CD4-positive, alpha-beta T cell treated with Interferon gamma for 1 hour (primary cell): ENCODE data around the gene KRTAP10-11.
"Not testable (repeated sequence)": the region's sequence is repeated elsewhere in the genome, so short reads cannot be mapped to it uniquely, and the experiment has no call there.

Experiments used
- DNase-seq: peaks from one replicate; pipeline ENCODE4 v3.0.0-alpha.2; 2020

The KRTAP10-11 gene, protein sequence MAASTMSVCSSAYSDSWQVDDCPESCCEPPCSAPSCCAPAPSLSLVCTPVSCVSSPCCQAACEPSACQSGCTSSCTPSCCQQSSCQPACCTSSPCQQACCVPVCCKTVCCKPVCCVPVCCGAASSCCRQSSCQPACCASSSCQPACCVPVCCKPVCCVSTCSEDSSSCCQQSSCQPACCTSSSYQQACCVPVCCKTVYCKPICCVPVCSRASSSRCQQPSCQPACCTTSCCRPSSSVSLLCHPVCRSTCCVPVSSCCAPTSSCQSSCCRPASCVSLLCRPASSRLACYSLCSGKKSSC

DNA sequence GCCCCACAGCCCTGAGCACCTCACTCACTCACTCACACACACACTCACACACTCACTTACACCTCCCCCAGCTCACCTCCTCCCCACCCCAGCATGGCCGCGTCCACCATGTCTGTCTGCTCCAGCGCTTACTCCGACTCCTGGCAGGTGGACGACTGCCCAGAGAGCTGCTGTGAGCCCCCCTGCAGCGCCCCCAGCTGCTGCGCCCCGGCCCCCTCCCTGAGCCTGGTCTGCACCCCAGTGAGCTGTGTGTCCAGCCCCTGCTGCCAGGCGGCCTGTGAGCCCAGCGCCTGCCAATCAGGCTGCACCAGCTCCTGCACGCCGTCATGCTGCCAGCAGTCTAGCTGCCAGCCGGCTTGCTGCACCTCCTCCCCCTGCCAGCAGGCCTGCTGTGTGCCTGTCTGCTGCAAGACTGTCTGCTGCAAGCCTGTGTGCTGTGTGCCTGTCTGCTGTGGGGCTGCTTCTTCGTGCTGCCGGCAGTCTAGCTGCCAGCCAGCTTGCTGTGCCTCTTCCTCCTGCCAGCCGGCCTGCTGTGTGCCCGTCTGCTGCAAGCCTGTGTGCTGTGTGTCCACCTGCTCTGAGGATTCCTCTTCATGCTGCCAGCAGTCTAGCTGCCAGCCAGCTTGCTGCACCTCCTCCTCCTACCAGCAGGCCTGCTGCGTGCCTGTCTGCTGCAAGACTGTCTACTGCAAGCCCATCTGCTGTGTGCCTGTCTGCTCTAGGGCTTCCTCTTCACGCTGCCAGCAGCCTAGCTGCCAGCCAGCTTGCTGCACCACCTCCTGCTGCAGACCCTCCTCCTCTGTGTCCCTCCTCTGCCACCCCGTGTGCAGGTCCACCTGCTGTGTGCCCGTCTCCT lies at the start of gene KRTAP10-11:
TSS of gene KRTAP10-11 (plus strand) at position 49 of the 856 bp plus-strand sequence. CDS start at position 94, 45 bp downstream.
- DNase-seq: not testable (repeated sequence)

DNA sequence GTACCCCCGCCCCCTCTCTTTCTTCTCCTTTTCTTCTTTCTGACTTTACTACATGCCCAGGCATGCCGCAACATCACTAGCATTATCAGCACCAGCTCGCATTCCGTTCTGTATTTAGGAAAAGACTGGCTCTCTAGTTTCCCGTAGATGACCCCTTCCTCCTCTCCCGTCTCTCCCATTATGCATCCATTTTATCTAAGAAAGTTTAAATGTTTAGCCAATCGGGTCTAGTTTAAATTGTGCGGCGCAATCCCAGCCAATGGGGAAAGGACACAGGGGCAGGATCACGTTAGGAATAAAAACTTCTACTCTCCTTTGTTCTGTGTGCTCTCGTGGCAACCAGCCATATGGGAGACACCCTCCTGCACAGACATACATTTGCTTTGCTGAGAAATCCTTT lies 48.2 kb upstream of the KRTAP10-11 start:
- no peak for DNase-seq

DNA sequence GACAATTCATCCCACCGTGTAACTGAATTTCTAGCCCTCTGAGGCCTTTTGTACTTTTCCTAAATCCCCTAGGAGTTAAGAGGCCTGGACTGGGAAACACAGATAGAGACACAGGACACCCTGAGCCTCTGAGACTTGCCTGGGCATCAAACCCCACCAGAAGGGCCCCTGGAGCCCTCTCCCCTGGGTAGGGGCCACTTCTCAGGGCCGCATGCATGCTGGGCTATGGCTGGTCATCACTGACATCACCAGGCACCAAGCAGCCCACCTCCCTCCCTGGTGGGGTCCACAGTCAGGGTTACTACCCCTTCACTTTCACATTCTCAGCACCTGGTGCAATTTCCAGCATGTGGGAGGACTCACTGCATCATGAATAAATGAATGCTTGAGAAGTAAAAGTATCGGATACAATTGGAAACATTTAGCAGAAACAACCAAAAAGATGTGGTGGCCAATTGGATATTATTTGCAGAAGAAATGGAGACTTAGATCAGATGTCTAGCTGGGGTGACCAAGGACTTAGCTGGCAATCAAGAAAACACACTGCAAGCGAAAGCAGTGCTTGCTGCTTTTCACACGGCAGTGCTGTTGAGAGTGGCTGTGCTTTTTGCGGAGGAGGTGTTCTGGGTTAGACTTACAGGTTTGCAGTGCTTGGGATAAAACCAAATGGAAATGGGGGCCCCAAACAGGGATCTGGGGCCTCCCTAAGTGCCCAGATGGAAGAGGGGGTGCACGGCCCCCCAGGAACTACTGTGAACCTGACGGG lies 46.8 kb upstream of the KRTAP10-11 start:
- no peak for DNase-seq

DNA sequence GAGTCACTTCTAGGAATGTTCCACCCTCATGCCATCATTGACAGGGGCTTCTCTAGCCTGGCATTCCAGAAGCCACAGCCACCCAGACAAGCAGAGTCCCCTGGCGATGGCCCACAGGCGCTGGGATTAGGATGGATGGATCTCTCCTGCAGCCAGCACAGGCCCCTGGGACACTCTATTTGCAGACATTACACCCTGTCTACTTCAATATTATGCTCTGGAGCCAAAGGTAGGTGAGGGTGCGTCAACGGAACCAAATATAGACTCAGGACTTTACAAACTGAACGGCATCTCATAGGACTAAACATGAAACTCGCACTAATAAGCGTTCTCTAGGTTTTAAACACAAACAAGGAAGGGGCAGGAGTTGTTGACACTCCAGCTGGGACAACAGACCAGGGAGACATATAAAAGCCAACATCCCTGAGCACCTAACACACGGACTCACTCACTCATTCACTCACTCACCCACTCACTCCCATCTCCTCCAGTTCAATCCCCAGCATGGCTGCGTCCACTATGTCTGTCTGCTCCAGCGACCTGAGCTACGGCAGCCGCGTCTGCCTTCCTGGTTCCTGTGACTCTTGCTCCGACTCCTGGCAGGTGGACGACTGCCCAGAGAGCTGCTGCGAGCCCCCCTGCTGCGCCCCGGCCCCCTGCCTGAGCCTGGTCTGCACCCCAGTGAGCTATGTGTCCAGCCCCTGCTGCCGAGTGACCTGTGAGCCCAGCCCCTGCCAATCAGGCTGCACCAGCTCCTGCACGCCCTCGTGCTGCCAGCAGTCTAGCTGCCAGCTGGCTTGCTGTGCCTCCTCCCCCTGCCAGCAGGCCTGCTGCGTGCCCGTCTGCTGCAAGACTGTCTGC lies 45.9 kb upstream of the KRTAP10-11 start, which contains the start of gene KRTAP10-7:
TSS of gene KRTAP10-7 (plus strand) at position 480 of the 861 bp plus-strand sequence. CDS start at position 505, 25 bp downstream.
- not testable (repeated sequence) for DNase-seq

DNA sequence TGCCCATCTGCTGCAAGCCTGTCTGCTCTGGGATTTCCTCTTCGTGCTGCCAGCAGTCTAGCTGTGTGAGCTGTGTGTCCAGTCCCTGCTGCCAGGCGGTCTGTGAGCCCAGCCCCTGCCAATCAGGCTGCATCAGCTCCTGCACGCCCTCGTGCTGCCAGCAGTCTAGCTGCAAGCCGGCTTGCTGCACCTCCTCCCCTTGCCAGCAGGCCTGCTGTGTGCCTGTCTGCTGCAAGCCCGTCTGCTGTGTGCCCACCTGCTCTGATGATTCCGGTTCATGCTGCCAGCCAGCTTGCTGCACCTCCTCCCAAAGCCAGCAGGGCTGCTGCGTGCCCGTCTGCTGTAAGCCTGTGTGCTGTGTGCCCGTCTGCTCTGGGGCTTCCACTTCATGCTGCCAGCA lies 45.1 kb upstream of the KRTAP10-11 start:
- not testable (repeated sequence) for DNase-seq

DNA sequence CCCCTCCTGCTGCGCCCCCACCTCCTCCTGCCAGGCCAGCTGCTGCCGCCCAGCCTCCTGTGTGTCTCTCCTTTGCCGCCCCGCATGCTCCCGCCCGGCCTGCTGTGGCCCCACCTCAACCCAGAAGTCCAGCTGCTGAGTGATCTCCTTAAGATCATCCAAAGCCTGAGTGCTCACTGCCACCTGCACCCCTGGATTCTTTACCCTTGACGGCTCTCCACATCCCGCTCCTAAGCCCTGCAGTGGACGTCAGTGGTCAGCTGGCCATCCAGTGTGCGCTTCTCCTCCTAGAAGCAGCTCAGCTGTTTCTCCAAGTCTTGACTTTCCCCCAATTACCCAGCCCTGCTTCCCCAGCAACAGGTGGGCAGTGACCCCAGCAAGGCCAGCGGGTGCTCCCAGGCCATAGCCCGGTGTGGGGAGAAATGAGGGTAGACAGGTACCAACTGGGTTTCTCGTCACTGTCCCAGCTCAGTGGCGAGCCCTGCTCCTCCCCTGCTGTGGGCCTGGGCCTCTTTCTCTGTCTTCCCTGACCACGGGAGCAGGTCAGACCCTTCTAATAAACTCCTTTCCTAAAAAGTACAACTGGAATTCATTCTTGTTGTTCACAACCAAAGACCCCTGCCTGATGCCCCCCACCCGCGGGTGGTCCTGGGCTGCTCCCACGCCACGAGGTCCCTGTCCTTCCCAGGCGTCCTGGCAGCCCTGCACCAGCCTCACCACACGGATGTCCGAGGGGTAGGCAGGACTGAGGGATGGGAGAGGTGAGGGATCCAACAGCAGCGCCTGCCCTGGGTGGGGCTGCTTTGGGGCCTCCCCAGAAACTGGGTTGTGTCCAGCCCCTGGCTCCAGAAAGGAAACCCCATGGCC lies 44.4 kb upstream of the KRTAP10-11 start:
- DNase-seq: no peak

DNA sequence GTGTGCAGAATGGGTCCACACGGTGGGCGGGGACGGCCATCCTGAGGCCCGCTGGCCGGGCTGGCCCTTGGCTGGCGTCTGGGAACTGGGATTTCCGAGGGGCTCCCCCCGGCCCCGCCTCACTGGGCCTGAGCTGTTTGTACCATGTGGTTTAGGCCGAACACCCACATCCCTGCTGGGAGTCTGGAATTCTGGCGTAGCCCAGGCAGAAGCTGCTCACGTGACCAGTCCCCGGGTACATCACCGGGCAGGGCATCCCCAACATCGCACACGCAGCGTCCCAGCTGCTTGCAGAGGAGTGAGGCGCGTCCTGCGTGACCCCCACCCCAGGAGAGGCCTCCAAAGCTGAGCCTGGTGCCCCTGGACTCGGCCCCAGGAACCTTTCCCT lies 43.8 kb upstream of the KRTAP10-11 start:
- no peak for DNase-seq

DNA sequence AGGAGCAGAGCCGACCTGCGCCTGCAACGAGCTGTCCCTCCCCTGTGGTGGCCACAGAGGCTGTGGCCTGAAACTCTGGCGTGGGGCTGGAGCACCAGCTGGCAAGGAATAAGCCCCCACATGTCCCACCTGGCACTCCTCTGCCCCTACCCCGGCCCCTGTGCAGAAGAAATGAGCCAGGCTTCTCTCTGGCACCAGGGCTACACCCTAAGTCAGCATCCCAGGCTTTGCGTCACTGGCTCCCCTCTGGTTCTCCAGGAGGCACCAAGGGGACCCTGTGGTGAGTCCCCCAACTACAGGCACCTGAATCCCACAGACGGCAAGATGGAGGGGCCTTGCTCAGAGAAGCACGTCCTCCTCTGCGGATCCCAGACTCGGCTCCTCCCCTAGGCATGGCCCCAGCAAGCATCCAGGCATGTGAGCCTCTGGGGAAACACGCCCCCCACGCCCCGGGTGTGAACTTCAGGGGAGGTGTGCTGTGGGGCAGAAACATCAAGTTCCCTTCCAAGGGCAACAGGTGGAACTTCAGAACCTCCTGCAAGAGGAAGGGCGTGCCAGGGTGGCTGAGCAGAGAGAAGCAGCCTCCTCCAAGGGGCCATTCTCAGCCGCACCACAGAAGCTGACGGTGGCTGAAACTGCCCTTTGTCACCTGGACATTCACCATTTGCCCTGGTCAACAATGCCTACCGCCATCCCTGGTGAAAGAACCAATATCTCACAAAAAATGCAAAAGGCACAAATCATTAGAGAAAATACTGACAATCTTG lies 42.9 kb upstream of the KRTAP10-11 start:
- no peak for DNase-seq

DNA sequence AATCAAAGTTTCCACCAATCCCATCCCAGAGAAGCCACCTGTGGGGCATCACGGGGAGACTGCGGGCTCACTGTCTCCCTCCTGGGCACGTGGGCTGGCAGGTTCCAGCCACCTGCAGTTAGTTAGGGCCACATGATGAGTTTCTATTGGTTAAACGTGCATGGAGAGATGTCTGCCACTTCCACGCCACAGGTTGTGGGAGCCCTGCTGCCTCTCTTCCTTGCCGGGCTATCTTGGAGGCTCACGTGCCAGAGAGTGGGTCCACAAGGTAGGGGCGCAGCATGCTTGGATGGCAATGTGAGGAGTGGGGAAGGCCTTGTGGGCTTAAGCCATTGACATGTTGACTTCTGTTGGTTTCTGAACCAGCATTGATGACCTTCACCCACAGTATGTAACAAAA lies 42.3 kb upstream of the KRTAP10-11 start:
- no peak for DNase-seq

DNA sequence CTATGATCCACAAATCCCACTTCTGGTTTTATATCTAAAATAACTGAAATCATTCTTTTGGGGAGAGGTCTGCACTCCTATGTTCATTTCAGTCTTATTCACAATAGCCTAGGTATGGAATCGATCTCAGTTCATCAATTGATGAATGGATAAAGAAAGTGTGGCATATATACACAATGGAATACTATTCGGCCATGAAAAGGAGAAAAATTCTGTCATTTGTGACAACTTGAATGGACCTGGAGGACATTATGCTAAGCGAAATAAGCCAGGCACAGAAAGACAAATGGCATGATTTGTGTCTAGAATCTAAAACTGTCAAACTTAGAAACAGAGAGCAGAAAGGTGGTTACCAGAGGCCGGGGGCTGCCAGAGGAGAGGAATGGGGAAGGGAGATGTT lies 39.7 kb upstream of the KRTAP10-11 start:
- DNase-seq: no peak

DNA sequence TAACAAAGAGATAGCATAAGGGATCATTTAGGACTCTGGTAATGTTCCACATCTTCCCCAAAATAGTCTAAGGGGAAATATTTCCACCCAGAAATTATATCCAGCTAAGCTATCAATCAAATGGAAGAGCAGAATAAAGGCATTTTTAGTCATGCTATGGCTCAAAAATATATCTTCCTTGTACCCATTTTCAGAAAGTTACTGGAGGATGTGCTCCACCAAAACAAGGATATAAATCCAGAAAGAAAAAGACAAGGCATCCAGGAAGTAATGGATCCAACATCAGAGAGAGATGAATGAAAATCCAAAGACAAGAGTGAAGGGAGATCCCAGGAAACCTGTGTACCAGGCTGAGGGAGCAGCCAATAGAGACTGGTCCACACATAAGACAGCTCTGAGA lies 37.0 kb upstream of the KRTAP10-11 start:
- DNase-seq: no peak

DNA sequence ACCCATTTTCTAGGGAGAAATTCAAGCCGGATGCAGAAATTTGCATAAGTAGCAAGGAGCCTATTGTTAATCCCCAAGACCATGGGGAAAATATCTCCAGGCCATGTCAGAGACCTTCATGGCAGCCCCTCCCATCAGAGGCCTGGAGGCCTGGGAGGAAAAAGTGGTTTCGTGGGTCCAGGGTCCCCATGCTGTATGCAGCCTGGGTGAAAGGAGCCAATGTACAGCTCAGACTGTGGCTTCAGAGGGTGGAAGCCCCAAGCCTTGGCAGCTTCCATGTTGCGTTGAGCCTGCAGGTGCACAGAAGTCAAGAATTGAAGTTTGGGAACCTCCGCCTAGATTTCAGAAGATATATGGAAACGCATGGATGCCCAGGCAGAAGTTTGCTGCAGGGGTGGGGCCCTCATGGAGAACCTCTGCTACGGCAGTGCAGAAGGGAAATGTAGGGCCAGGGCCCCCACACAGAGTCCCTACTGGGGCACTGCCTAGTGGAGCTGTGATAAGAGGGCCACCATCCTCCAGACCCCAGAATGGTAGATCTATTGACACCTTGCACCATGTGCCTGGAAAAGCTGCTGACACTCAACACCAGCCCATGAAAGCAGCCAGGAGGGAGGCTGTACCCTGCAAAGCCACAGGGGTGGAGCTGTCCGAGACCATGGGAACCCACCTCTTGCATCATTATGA lies 35.9 kb upstream of the KRTAP10-11 start:
- not testable (repeated sequence) for DNase-seq

DNA sequence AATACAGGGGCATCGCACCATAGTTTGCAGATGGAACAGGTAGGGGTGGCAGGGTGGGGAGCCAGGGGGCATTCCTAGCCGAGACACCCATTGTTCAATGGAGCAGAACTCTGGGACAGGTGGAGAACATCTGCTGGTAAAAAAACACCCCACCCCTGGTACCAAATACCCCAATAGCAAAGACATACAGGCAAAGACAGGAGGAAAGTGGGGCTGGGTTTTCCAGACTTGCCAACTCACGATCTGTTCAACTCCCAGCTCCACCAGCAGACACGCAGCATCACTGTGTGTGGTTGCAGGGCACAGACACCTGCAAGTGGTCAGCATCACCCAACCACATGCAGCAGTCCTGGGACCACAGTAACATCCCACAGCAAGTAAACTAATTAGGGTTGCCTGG lies 34.7 kb upstream of the KRTAP10-11 start:
- DNase-seq: no peak

DNA sequence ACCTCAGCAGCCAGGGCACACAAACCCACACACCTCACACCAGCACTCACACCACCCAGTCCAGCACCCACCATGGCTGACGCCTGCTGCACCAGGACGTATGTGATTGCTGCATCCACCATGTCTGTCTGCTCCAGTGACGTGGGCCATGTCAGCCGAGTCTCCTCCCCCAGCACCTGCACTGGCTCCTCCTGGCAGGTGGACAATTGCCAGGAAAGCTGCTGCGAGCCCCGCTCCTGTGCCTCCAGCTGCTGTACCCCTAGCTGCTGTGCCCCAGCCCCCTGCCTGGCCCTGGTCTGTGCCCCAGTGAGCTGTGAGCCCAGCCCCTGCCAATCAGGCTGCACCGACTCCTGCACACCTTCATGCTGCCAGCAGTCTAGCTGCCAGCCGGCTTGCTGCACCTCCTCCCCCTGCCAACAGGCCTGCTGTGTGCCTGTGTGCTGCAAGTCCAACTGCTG lies 34.2 kb upstream of the KRTAP10-11 start, which contains the start of gene KRTAP10-8:
TSS of gene KRTAP10-8 (plus strand) at position 51 of the 458 bp plus-strand sequence. CDS start at position 73, 22 bp downstream.
- DNase-seq: no peak

DNA sequence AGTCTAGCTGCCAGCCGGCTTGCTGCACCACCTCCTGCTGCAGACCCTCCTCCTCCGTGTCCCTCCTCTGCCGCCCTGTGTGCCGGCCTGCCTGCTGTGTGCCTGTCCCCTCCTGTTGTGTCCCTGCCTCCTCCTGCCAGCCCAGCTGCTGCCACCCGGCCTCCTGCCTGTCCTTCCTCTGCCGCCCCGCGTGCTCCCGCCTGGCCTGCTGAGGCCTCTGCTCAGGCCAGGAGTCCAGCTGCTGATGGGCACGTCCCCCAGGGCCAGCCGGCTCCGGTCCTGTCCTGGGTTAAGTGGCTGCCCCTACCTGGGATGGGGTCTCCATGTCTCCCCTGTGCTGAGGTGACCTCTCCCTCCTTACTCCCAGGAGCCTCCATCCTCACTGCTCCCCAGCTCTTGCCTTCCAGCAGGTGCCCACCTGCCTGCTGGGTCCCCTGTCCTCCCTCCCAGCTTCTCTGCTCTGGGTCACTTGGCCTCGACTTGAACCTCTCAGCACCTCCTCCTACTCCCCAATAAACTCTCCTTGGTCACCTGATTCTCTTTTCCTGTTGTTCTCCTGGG lies 33.5 kb upstream of the KRTAP10-11 start:
- DNase-seq: no peak

DNA sequence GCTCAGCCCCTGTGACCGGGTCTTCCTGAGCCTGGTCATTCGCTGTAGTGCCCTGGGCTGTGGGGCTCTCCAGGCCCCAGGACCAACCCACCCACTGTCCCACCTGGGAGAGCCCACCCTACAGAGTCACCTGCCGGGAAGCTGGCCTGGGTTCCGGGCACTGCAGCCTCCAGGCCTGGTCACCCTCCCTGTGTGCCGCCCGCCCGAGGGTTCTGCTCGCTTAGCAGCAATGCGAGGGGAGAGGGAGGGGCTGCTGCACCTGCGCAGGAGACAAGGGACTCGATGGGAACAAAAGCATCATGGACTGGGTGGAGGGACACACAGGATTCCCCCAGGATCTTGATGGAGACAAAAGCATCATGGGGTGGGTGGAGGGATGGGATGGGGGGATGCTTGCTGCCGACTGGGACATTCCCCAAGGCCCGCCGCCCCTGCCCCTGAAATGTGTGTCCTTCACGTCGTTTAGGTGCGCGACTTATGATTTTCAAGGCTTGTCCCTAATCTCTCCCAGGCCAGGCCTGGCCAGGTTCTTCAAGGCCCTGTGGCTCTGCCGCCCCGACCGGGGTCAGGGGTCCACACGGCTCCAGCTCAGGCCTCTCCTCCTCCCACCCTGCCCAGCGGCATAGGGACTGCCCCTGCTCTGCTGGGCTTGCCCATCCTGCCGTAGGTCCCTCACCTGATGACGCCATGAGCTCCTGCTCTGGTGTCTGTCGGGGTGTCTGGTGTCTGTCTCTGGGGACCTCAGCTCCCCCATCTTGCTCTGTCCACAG lies 32.6 kb upstream of the KRTAP10-11 start:
- no peak for DNase-seq

DNA sequence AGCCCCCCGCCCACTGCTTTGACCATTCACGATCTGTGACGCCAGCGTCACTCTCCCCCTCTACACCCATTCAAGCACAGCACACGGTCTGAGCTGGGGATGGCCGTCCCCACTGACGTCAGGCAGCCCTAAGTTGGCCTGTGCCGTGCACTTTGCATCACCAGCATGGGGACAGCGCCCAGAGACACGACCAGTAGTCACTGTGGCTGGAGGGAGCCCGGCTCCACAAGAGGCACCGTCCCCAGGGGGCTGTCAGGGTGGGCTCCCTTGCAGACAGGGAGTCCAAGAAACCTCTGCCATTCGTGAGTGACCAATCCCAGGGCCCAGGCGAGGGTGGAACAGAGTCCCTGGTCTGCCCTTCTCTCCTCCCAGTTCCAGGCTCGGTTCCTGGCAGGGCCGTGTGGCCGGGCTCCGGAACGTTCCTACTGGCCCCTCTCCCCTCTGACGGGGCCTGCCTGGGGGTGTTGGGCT lies 32.0 kb upstream of the KRTAP10-11 start:
- no peak for DNase-seq

DNA sequence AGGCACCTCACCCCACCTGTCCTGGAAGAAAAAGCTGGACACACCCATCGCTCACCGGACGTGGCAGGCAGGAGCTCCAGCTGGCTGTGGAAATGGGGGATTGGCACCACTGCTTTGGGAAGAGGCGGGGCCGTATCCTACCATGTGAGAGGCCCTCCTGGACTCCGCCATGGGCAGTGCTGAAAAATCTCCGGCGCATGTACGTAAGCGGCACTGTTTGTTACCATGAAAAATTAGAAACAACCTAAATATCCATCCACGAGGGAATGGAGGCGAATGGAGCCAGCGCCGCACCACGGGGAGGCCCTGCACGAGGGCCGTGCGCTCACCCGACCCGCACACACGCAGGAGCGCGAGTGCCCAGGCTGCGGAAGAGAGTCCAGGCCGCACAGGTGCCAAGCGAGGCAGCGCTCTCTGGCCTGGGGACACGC lies 31.2 kb upstream of the KRTAP10-11 start:
- DNase-seq: no peak
